Dedifferentiated amniotic fluid mesenchymal stem cell (primary cell): Measurements from ENCODE around the gene PIP4K2C.
"Not testable (repeated sequence)": the region's sequence is repeated elsewhere in the genome, so short reads cannot be mapped to it uniquely, and the experiment has no call there.

Source experiments
- DNase-seq: peaks from one replicate; pipeline ENCODE4 v3.0.0-alpha.2; 2016; ENCODE audit errors: extremely low spot score

Gene PIP4K2C

DNA sequence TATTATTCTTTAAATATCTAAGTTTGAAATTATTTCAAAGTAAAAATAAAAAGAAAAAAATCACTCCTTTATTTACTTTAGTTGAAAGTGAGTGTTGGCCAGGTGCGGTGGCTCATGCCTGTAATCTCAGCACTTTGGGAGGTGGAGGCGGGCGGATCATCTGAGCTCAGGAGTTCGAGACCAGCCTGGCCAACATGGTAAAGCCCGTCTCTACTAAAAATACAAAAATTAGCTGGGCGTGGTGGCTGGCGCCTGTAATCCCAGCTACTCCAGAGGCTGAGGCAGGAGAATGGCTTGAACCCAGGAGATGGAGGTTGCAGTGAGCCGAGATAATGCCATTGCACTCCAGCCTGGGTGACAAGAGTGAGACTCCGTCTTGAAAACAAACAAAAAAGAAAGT lies 45.7 kb downstream of the PIP4K2C start:
- not testable (repeated sequence) for DNase-seq

DNA sequence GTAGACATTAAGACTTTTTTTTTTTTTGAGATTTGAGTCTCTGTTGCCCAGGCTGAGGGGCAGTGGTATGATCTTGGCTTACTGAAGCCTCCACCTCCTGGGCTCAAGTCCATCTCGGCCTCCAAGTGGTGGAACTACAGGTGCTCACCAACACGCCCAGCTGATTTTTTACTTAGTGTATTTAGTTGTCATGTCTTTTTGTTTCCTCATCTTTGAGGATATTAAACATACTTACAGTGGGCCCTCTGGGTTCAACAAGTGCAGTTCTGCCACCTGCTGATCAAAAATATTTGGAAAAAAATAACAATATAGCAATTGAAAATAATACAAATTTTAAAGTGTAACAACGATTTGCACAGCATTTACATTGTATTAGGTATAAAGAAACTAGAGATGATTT lies 46.4 kb downstream of the PIP4K2C start:
- DNase-seq = no peak

DNA sequence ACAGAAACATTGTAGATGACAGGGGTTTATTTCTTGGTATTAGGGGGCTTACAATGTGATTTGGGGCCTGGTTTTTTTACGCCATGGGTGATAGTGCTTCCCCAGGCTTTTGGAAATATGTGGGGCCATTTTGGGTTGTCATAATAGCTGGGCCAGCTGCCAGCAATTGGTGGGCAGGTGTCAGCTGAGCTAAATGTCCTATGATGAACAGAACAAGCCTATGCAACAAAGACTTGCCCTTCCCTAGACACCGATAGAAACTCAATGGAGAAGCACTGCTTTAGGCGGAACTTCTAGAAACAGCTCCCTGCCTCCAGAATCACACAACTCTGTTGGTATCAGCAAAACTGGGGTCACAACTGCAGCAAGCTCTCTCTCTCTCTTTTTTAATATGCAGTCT lies 47.1 kb downstream of the PIP4K2C start:
- no peak for DNase-seq

DNA sequence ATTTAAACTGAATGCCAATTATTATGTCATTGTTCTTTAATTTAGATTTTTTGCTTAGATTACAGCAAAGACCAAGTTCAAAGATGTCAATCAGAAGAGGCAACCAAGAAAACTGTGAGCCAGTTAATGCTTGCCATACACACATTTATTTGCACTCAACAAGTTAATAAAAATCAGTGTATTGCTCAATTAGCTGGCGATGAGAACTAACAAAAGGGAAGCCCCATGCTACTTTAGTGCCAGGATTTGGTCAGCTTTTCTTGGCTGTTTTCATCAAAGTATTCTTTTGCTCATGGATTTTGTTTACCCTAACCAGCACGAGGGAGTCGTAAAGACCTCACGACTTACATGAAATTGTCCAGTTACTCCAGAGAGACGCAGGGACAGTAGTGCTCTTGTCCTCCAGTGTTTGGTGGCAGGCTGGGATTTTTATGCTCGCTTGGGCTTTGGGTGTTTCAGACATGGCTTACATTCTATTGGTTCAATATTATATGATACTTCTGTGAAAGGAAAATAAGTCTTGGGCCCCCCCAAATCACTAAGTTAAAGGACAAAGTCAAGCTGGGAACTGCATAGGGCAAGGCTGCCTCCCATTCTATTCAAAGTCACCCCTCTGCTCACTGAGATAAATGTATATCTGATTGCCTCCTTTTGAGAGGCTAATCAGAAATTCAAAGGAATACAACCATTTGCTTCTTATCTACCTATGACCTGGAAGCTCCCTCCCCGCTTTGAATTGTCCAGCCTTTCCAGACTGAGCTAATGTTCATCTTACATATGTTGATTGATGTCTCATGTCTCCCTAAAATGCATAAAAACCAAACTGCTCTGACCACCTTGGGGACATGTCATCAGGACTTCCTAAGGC lies 49.4 kb downstream of the PIP4K2C start:
- DNase-seq = no peak

DNA sequence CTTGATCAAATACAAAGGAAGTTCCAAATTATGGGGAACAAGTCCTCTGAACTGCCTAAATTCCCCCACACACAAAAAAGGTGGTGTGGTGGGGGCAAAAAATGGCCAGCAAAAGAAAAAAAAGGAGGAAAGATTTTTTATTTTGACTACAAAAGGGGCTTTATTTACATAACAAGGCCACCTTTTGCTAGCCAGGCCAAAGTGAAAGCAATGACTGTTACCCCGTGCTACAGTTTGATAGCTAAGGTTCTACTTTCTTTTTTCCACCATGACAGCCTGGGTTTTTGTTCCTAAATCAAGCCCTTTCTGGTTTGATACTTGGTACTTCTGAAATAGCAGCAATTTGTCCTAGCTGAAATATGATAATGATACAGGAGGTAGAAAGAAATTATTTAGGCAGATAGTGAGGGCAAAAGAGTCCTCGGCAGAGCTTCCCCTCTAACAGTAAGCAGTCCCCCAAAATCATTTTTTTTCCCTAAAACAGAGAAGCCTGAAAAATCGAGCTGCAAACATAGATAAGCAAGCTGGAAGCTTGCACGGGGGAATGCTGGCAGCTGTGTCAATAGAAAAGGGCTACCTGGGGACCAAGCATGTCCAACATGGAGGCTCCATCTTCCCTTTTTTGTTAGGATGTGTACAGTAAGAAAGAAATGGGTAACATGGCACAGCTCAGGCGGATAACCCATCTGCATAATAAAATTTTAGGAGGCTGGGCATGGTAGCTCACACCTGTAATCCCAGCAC lies 50.9 kb downstream of the PIP4K2C start:
- no peak for DNase-seq

- DNase-seq = not testable (repeated sequence)
These were observed 55.1 kb downstream of the PIP4K2C start for GRCh38 chr12:57645990-57646658.

DNA sequence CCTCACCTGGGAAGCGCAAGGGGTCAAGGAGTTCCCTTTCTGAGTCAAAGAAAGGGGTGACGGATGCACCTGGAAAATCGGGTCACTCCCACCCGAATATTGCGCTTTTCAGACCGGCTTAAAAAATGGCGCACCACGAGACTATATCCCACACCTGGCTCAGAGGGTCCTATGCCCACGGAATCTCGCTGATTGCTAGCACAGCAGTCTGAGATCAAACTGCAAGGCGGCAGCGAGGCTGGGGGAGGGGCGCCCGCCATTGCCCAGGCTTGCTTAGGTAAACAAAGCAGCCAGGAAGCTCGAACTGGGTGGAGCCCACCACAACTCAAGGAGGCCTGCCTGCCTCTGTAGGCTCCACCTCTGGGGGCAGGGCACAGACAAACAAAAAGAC lies 55.7 kb downstream of the PIP4K2C start:
- not testable (repeated sequence) for DNase-seq
